HepG2 (cell line): ENCODE measurements around the gene PBOV1. TPM values are rescaled to one million over a fixed set of nuclear protein-coding genes. Genes with fewer than 3 reads are reported as not detected.

ENCODE experiments used
- HHEX ChIP-seq: IDR thresholded peaks from 2 replicates; pipeline ENCODE4 v1.6.1; 2016; ENCODE audit warnings: control low read depth
- HNF1A ChIP-seq, 2 experiments: sonication (generic) in 1 of 2; formaldehyde crosslinking in 1 of 2; IDR thresholded peaks; 2 replicates each; pipeline versions ENCODE4 v1.4.0 to v1.6.1; 2016 to 2020; ENCODE audit warnings: borderline replicate concordance in 1 of 2, low read depth in 1 of 2, mild to moderate bottlenecking in 1 of 2, missing genetic modification reagents in 1 of 2
- MED1 ChIP-seq: sonication (generic); formaldehyde crosslinking; IDR thresholded peaks from 2 replicates; pipeline ENCODE4 v1.4.0; 2020; ENCODE audit warnings: missing genetic modification reagents
- MIER3 ChIP-seq: IDR thresholded peaks from 2 replicates; pipeline ENCODE4 v1.6.1; 2016; ENCODE audit warnings: missing compliant biosample characterization, borderline replicate concordance
- MIXL1 ChIP-seq: IDR thresholded peaks from 2 replicates; pipeline ENCODE4 v1.6.1; 2016
- PCBP2 ChIP-seq: fragments of 200-400 bp; formaldehyde crosslinking; optimal IDR thresholded peaks from 2 replicates; pipeline ENCODE3; 2018; ENCODE audit warnings: low read length, low read depth; ENCODE audit not compliant: poor library complexity, severe bottlenecking
- PPARG ChIP-seq: conservative IDR thresholded peaks from 2 replicates; pipeline ENCODE4 v1.6.1; 2016; ENCODE audit warnings: missing biosample characterization, missing genetic modification reagents
- RERE ChIP-seq: IDR thresholded peaks from 2 replicates; pipeline ENCODE4 v1.6.1; 2016; ENCODE audit warnings: low read depth, missing genetic modification reagents, missing compliant biosample characterization
- SALL1 ChIP-seq: sonication (generic); formaldehyde crosslinking; IDR thresholded peaks from 2 replicates; pipeline ENCODE4 v1.8.0; 2022; ENCODE audit warnings: mild to moderate bottlenecking, missing genetic modification reagents
- SIN3A ChIP-seq: IDR thresholded peaks from 2 replicates; pipeline ENCODE4 v1.6.1; 2011; ENCODE audit warnings: low read depth, mild to moderate bottlenecking, control low read depth, low read length, borderline replicate concordance
- THAP7 ChIP-seq: sonication (generic); formaldehyde crosslinking; IDR thresholded peaks from 2 replicates; pipeline ENCODE4 v1.8.1; 2023; ENCODE audit warnings: mild to moderate bottlenecking, missing genetic modification reagents
- WIZ ChIP-seq: sonication (generic); formaldehyde crosslinking; IDR thresholded peaks from 2 replicates; pipeline ENCODE4 v1.5.1; 2020; ENCODE audit warnings: mild to moderate bottlenecking, missing genetic modification reagents
- ZFP91 ChIP-seq: sonication (generic); formaldehyde crosslinking; IDR thresholded peaks from 2 replicates; pipeline ENCODE4 v1.9.0; 2022; ENCODE audit warnings: missing genetic modification reagents, mild to moderate bottlenecking, borderline replicate concordance
- ZNF513 ChIP-seq: sonication (generic); formaldehyde crosslinking; conservative IDR thresholded peaks from 2 replicates; pipeline ENCODE4 v1.5.0; 2020; ENCODE audit warnings: missing genetic modification reagents
- polyA plus RNA-seq, 8 experiments: library from polyadenylated mRNA; depleted of rRNA in 3 of 8; stranded (reverse) in 7 of 8; unstranded in 1 of 8; fragments of >200 nt; fragmentation: Illumina TruSeq in 4 of 8; extraction: Trizol in 4 of 8; gene quantifications; 2 replicates each; pipeline versions ENCODE4 v1.2.1 to v1.2.3, GENCODE V29; 2011 to 2016; ENCODE audit warnings: low read depth in 4 of 8, missing spikeins in 1 of 8, mixed read lengths in 1 of 8; ENCODE audit not compliant: insufficient read depth in 1 of 8
- total RNA-seq, 5 experiments: library from RNA; depleted of rRNA; stranded (reverse); fragments of >200 nt; fragmentation: Illumina TruSeq; extraction: Trizol; gene quantifications; 2 replicates each; pipeline ENCODE4 v1.2.3, GENCODE V29; 2016; ENCODE audit warnings: low read depth in 1 of 5

PBOV1 gene
- total and polyA plus RNA-seq, 2 of the 13 experiments (the other 11 are each of a cell fraction or from before 2014, with no cell fraction given), result not detected

GRCh38 chr6:138248878-138249277, 30.6 kb upstream of the PBOV1 start (continued):
- TF ChIP-seq HNF1A (IDR thresholded peaks at IDR 0.05; ENCODE audit: low read depth), result peak; percentile 73; the same call in 1 of the 2 replicates
- peak; percentile 70; the same call in 1 of the 2 replicates for TF ChIP-seq HNF1A (CRISPR knock-in tag; IDR thresholded peaks at IDR 0.05; ENCODE audit: borderline replicate concordance)
- 0 out of 2 replicates have a peak, but pooled peaks have one; percentile 45 for TF ChIP-seq SIN3A
- TF ChIP-seq THAP7, result no peak
- TF ChIP-seq ZNF513 (CRISPR knock-in tag), result no peak
- peak; percentile 86 for TF ChIP-seq HHEX (CRISPR knock-in tag)
- peak; percentile 87; the same call in 1 of the 2 replicates for TF ChIP-seq RERE
- 0 out of 2 replicates have a peak, but pooled peaks have one; percentile 25 for TF ChIP-seq PPARG
- TF ChIP-seq PCBP2, result no peak
- no peak for TF ChIP-seq WIZ
- TF ChIP-seq ZFP91, result no peak
- peak; percentile 86 for TF ChIP-seq MIXL1 (CRISPR knock-in tag)
- TF ChIP-seq MED1 (CRISPR knock-in tag), result peak; percentile 86
- TF ChIP-seq MIER3 (CRISPR knock-in tag), result peak; percentile 68; the same call in 1 of the 2 replicates
- peak; percentile 52; the same call in 1 of the 2 replicates for TF ChIP-seq SALL1
